ENCODE measurements around the gene BAD. TPM values are rescaled to one million over a fixed set of nuclear protein-coding genes. Genes with fewer than 3 reads are reported as not detected.

BAD gene
- total and polyA plus RNA-seq, 2 of the 13 experiments (the other 11 are each of a cell fraction or from before 2014, with no cell fraction given), result 17.9 to 28.5 TPM

- TF ChIP-seq NFRKB (IDR thresholded peaks at IDR 0.05) (no peak), MTA3 (CRISPR knock-in tag; IDR thresholded peaks at IDR 0.05) (no peak), EZH2 (conservative IDR thresholded peaks at IDR 0.05; ENCODE audit: low read depth, low read length) (no peak), ZNF275 (CRISPR knock-in tag; IDR thresholded peaks at IDR 0.05; ENCODE audit: borderline replicate concordance) (no peak), SAP130 (CRISPR knock-in tag; IDR thresholded peaks at IDR 0.05; ENCODE audit: low read depth) (peak; percentile 46), ZNF816 (CRISPR knock-in tag; IDR thresholded peaks at IDR 0.05; ENCODE audit: borderline replicate concordance) (no peak), ARID2 (CRISPR knock-in tag; IDR thresholded peaks at IDR 0.05; ENCODE audit: borderline replicate concordance) (no peak), HNF1B (CRISPR knock-in tag; IDR thresholded peaks at IDR 0.05) (no peak), ZNF329 (CRISPR knock-in tag; IDR thresholded peaks at IDR 0.05; ENCODE audit: low read depth) (no peak), MEIS1 (CRISPR knock-in tag; IDR thresholded peaks at IDR 0.05; ENCODE audit: borderline replicate concordance) (no peak), FUBP1 (CRISPR knock-in tag; IDR thresholded peaks at IDR 0.05; ENCODE audit: borderline replicate concordance) (no peak), ZNF160 (CRISPR knock-in tag; IDR thresholded peaks at IDR 0.05) (peak; percentile 11; the same call in 1 of the 2 replicates), ZFP90 (CRISPR knock-in tag; IDR thresholded peaks at IDR 0.05; ENCODE audit: borderline replicate concordance) (no peak), ZNF12 (CRISPR knock-in tag; IDR thresholded peaks at IDR 0.05) (no peak), IRF2 (CRISPR knock-in tag; IDR thresholded peaks at IDR 0.05) (no peak), ZNF776 (CRISPR knock-in tag; IDR thresholded peaks at IDR 0.05) (no peak; the same call in 1 of the 2 replicates), ZNF83 (CRISPR knock-in tag; IDR thresholded peaks at IDR 0.05; ENCODE audit: borderline replicate concordance) (no peak), ZNF646 (CRISPR knock-in tag; IDR thresholded peaks at IDR 0.05) (no peak)
These were observed 758 bp upstream of the BAD start, which contains the start of gene GPR137 (continued) for GRCh38 chr11:64284962-64285884.
